Medulla oblongata (tissue), 1 donor: ENCODE results near the gene SNX32.
"Not testable (repeated sequence)": the region's sequence is repeated elsewhere in the genome, so short reads cannot be mapped to it uniquely, and the experiment has no call there.

Source experiments
- DNase-seq: peaks from one replicate; pipeline ENCODE4 v3.0.0-alpha.2; 2015; ENCODE audit errors: extremely low spot score

Gene SNX32

DNA sequence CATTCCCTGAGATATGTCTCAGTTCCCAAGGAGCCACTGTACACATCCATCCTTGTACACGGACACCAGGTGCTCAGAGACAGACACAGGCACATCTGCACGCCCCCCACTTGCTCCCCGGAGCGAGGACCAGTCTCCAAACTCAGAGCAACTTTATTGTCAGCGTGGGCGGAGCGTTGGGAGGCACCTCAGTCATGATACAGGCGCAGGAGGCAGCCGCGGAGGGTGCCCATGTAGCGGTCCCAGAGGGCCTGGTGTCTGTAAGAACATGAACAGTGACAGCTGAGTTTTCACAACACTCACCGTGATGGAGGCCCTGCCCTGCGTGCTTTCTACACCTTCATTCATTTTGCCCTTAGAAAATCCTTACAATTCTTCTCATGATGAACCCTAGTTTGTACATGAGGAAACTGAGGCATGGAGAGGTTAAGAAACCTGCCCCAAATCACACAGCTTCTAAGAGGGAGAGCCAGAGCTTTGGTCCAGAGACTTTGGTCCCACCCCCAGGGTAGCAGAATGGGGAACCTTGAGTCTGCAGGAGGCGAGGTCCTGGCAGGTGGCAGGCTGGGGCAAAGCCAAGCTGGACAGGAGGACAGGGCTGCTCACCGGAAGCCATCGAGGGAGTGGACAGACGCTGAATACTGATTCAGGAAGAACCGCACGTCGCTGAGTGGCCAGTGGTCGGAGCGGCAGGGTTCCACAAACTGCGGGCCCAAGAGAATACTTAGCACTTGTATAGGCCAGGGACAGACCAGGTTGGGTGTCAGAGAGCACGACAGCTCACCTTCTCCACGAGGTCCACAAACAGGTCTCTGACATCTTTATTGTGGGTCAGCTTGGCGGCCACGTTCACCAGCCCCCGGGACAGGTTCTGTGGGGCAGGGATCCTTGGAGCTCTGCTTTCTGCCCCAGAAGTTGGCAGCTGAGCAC, 50.3 kb downstream of the SNX32 start:
- no peak for DNase-seq

DNA sequence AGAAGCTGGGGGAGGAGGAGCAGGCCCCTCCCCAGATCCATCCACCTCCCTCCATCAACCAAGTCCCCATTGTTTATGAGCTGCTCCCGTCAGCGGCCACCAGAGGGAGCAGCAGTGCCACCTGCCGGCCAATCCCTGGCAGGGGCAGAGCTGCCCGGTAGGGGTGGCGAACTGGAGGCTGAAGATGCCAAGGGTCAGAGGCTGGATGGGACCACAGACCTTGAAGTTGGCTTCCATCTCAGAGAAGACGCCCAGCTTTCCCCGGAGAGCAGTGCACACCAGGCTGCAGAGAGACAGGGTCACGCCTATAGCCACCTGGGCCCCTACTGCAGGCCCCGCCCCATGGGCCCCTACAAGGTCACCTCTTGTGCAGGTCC, 50.9 kb downstream of the SNX32 start:
- peak; percentile 86 for DNase-seq

DNA sequence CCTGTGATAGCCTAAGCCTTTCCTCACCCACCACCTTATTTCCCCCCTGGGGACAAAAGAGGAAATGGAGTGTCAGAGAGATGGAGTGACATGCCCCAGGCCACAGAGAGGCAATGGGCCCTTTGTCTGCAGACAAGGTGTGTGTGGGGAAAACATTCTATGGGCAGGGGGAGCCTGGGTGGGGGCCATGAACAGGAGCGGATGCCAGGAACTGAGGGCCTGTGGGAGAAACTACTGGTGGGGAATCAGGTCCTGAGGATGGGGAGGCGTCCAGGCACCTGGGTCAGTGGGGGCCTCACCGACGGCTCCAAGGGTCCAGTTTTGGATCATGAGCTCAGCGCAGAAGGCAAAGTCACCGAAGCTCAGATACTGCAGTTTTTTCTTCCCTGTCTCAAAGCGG, 51.5 kb downstream of the SNX32 start:
- no peak for DNase-seq

DNA sequence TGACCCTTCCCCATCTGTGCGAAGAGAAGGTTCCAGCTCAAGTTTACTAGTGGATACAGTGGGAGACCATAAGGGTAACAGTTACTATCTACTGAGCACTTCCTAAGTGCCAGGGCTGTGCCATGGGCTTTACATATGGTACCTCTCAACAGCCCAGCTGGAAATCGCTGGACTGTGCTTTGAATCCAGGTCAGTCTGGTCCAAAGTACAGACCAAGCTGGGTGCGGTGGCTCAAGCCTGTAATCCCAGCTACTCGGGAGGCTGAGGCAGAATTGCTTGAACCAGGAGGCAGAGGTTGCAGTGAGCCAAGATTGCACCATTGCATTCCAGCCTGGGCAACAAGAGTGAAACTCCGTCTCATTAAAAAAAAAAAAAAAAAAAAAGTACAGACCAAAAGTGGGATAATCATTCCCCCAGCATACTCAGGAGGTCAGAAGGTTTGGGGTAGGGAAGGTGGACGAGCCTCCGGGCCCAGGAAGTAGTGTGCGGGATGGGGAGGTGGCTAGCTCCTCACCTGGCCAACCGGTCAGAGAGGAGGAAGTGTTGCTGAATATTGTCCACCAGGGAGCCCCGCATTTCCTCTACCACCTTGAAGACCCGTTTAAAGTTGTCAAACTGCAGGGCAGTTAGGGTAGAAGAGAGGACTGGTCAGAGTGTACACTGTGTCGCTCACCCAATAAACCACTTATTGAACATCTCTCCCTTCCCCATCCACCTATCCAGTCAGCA, 52.2 kb downstream of the SNX32 start:
- DNase-seq = no peak

DNA sequence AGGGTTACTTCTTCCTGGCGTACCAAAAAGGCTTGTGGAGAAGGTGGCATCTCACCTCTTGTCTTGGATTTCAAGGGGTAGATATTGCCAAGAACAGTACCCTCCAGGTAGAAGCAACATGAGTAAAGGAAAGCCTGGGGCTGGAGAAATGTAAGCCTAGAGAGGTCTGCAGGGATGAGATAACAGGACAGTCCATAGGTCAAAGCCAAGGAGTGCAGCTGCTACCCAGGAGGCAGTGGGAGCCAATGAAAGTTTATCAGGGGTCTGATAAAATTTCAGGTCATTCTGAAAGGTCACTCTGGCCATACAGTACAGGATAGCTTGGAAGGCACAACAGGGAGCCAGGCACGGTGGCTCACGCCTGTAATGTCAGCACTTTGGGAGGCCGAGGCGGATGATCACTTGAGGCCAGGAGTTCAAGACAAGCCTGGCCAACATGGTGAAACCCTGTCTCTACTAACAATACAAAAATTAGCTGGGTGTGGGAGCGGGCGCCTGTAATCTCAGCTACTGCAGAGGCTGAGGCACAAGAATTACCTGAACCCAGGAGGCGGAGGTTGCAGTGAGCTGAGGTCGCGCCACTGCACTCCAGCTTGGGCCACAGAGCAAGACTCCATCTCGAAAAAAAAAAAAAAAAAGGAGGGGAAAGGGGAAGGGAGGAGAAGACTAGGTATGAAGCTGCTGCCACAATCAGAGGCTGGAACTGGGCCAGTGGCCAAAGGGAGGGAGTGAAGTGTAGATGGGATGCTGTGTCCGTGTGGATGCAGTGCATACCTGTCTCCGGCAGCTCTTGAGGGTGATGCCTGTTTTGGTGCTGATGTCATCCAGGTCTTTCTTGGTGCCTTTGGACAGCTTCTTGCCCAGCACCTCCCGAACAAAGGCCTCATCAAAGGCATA, 53.3 kb downstream of the SNX32 start:
- no peak for DNase-seq

- no peak for DNase-seq
These were observed 54.0 kb downstream of the SNX32 start for GRCh38 chr11:65887723-65888162.

DNA sequence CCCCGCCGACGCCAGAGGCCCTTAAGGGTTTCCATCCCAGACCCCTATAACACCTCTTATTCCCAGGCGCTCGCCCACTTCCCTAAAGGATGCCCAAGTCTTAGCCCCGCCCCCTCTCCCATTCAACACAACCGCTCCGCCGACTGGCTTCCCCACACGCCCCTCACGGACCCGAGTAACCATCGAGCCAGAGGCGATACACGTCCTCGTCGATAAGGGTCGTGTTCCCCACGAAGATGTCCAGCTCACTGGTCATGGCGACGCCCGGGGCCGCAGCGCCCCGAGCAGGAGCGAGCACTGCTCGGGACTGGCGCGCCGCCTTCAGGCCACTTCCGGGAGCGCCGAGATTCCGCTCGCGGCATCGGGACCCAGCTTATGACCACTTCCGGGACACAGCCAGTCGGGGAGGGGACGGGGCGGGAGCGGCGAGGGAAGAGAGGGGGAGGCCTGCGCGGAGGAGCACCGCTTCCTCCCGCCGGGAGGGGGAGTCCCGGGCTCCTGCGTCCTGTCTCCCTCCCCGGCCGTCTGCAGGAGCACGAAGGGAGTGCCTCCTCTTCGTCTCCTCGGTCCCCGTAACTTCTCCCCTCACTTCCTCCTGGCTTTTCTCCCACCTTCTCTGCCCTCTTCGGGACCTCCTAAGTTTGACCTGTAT, 54.5 kb downstream of the SNX32 start, which contains the start of gene FIBP:
Gene FIBP, minus strand, starts transcription at position 309 of the 652 bp plus-strand sequence. Its CDS starts 53 bp downstream, at position 256.
- peak; percentile 99 for DNase-seq

GRCh38 chr11:65890324-65891218, 56.8 kb downstream of the SNX32 start, which contains the start of gene CCDC85B:
CCDC85B (plus strand) TSS chr11:65890673; CDS start chr11:65890784, 111 bp downstream.
- peak; percentile 98 for DNase-seq

DNA sequence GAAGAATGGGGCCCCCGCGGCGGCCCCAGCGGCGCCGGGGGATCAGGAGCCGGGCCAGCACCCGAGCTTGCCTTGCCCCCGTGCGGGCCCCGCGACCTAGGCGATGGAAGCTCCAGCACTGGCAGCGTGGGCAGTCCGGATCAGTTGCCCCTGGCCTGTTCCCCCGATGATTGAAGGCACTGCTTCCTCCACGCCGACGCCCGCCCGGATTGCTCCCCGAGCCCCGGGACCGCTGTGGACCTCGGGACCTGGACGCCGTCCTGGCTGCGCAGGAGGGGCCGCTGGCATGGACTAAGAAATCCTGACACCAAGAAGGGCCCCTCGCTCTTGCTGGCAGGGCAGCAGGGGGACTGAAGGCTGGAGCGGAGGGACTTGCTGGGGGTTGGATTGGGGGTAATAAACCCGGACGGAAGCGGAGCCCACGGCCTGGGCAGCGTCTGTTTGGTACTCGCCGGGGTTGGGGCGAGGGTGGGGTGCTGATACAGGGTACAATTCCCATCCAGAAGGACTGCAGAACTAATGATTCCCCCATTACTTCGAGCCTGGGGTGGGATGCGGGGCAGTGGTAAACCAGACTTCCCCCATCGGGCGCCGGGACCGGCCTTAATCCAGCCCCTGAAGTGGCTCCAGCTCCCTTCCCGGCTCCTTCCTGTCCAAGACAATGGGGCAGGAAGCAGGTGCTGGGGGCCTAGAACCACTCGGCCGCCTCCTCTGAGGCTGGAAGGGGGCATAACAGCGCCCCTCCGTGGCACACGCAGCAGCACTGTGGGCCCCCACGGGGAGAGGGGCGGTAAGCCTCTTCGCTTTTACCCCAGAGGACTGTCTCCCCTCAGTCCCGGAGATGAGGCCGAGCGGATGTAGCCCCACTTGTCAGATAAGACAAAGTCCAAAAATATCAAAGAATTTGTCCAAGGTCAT, 57.7 kb downstream of the SNX32 start:
- no peak for DNase-seq

GRCh38 chr11:65892137-65892540, 58.4 kb downstream of the SNX32 start:
- DNase-seq = not testable (repeated sequence)

- no peak for DNase-seq
These were observed 59.0 kb downstream of the SNX32 start for GRCh38 chr11:65892661-65893317.

DNA sequence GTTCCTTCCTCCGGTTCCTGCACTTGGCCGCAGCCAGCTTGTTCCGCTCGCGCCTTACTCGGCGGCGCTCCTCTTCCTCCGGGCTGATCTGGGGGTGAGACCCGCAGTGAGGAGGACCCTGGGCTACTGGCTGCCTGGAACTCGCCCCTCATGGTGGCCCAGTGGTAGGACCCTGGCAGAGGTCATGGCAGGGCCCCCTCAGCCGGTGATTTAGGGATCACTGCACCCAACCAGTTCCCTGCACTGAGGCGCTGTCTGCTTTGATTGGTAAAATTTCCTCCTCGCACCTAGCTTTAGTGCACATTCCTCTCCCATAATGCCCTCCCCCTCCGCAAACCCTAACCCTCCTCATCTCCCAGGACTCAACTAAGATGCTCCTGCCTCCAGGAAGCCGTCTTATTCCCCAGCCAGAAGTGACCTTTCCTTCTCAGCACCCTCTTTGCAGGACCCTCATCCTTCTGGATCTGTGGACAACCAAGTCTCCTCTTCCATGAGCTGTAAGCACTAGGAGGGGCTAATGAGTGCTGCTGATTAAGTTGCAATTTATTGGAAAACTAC, 60.4 kb downstream of the SNX32 start:
- DNase-seq = no peak

GRCh38 chr11:65895482-65895981, 61.8 kb downstream of the SNX32 start:
- no peak for DNase-seq

DNA sequence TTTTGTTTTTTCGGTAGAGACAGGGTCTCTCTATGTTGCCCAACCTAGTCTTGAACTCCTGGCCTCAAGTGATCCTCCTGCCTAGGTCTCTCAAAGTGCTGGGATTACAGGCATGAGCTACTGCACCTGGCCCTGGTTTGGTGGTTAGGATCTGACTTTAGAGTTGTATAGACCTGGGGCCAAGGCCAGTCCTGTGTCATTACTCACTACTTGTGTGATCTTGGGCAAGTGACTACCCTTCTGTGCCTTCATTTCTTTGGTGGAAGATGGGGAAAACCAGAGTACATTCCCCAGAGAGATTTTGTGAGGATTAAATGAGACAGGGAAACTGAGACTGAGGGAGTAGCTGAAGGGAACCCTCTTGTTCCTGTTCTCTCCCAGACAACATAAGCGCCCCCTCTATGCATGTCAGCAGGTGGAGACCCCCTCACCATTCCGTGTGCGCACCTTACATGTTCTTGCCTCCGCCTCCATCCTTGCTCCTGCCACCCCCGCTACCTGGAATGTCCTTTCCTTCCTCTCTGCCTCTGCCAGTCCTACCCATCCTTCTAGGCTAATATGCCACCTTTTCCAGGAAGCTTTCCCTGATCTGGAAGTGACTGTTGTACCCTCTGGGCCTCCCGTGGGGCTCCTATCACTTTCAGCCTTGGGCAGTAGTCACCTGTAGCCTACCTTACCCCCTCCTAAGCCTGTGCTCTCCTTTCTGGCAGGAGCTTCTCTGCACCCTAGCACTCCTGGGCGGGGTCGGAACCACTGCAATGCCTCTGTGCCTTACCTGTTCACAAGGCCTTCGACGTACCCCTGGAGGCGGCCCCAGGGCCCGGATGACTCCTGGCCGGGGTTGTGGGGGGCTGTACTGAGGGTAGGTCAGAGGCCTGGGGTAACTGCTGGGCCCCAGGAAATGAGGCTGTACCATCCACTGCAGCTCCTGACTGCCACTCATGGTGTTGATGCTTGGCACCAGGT, 62.6 kb downstream of the SNX32 start:
- DNase-seq = no peak

DNA sequence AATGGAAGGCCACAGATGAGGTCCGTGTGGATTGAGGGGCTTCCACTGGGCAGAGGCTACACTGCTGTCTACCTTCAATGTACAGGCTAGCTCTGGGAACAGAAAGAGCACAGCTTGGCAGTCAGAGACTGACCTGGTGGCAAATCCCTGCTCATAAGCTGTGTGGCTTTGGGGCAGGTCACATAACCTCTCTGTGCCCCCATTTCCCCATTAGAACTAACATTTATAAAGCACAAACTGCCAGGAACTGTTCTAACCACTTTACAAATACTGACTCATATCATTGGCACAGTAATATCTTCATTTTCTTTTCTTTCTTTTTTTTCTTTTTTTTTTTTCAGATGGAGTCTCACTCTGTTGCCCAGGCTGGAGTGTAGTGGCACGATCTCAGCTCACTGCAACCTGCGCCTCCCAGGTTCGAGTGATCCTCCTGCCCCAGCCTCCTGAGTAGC, 63.3 kb downstream of the SNX32 start:
- no peak for DNase-seq

GRCh38 chr11:65898656-65899355, 65.0 kb downstream of the SNX32 start:
- no peak for DNase-seq
